ENCODE results near the gene SHISA7. TPM values are rescaled to one million over a fixed set of nuclear protein-coding genes. Genes with fewer than 3 reads are reported as not detected.

The SHISA7 gene
- total RNA-seq, 2 experiments from 2014 or later: not detected

DNA sequence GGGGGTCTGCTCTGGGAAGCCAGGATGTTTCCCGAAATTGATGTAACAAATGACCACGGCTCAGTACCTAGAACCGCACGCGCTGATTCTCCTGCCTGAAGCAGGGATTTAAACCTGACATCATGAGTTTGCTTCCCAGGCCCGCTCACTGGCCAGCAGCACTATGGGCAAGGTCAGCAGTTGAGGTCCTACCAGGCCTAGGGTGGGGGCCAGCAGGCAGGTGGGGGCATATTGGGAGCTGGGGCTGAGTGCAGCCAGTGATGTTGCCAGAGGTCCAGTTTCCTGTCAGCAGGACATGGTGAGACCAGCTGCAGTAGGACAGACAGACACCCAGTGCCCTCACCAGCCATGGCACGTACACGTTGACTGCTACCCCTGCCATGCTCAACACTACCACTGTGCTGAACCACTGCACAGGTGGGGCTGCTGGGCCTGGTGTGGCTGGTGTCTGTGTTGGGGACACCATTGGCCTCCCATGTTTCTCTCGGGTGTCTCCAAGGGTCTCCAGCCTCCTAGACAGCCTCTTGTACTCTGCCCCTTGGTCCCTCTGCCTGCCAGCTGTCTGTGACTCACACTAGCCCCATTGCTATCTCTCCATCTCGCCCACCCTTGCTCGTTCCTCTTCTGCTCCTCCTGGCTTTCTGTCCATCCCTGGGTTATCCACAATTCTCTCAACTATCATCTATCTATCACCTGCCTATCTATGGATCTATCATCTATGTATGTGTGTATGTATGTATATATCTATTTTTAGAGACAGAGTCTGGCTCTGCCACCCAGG is 22.6 kb upstream of the SHISA7 start:
- no peak overlapping the region for H3K4me3 Mint-ChIP-seq
- DNase-seq: no peak
- H3K36me3 Mint-ChIP-seq (ENCODE audit: low read depth): no peaks in the 10 kb centered on the region
- intact Hi-C loops (cut with micrococcal nuclease): no loop called here
- H3K9me3 Mint-ChIP-seq: no peaks in the 10 kb centered on the region
- H3K27me3 Mint-ChIP-seq (ENCODE audit: low read depth): no peaks in the 10 kb centered on the region
- CTCF ChIA-PET: interaction anchor here (4.3 kb wide), 1 partner anchor 38 kb away, joined by 64 read pairs; no protein-coding TSS in a partner anchor
- peaks cover 13% of the 10 kb centered on the region for H3K4me1 Mint-ChIP-seq (ENCODE audit: low read depth)
- H3K27ac Mint-ChIP-seq: no peak overlapping the region

DNA sequence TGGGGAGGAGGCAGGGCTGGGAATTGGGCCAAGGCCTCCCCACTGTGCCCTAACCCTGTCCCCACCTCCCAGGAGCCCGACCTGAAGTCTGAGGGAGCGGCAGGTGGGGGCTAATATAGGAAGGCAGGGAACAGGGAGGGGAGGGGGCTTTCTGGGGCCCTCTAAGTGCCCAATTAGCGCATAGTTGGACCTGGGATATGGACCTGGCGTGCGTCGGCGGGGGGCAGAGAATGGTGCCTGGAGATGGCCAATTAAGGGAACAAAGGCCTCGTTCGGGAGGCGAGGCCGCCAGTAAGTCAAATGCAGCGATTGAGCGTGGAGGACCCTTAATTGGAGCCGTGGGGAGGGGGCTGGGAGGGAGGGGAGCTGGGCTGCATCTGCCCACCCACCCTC is 21.6 kb upstream of the SHISA7 start, which contains the start of gene C19orf85:
Gene C19orf85, minus strand, starts transcription at position 90 of the 393 bp plus-strand sequence. CDS start 197 bp downstream, outside the sequence.
- Mint-ChIP-seq H3K4me1 (ENCODE audit: low read depth) (peaks cover 22% of the 10 kb centered on the region), H3K9me3 (no peaks in the 10 kb centered on the region), H3K27me3 (ENCODE audit: low read depth) (no peaks in the 10 kb centered on the region), H3K36me3 (ENCODE audit: low read depth) (no peaks in the 10 kb centered on the region), H3K4me3 (no peak within 1 kb of the TSS), H3K27ac (no peak within 1 kb of the TSS)
- no peak for DNase-seq
- CTCF ChIA-PET: no interaction called here
- intact Hi-C loops (cut with micrococcal nuclease): no loop called here

DNA sequence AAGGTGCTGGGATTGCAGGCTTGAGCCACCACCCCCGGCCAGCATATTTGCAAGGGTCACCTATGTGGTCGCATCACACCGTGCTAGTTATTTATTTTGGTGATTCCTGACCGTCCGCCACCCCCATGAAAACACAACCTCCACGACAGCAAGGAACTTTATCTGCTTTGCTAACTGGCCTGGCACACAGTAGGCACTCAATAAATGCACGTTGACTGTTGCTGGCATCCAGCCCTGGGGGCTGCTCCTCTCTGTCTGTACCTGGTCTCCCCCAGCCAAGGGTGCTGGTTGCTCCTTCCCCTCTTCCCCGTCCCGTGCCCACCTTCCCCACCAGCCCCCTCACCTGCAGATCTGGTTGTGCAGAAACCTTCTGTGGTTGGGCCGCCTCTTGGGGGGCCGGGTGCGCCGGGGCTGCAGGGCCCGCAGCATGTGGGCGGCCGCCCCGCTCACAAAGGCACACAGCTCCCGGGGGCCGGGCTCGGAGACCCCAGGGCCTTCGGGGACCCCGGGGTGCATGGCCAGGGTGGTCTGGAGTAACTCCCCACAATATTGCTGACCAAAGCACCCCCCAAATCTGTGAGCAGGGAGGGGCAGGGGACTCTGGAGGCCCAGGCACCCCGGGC is 21.1 kb upstream of the SHISA7 start:
- H3K27me3 Mint-ChIP-seq (ENCODE audit: low read depth): no peaks in the 10 kb centered on the region

DNA sequence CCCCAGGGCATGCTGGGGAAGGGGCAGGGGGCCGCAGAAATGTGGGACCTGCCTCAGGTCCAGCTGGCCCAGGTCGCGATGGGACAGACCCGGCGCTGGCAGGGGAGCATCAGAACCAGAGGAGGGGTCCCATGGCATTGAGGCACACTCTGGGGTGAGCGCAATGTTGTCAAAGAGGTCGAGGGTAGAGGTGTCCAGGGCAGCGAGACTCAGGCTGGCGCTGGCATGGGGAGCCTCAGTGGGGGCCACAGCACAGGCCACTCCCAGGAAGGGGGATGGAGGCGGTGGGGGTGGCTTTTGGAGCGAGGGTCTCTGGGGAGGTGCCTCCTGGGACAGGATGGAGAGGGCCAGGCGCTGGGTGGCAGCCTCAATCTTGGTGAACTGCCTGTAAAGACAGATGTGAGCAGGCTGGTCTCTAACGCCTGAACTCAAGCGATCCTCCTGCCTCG is 20.5 kb upstream of the SHISA7 start:
- Mint-ChIP-seq H3K27me3 (ENCODE audit: low read depth) (no peaks in the 10 kb centered on the region), H3K4me1 (ENCODE audit: low read depth) (peaks cover 22% of the 10 kb centered on the region), H3K27ac (no peak overlapping the region), H3K9me3 (no peaks in the 10 kb centered on the region), H3K36me3 (ENCODE audit: low read depth) (no peaks in the 10 kb centered on the region), H3K4me3 (no peak overlapping the region)
- intact Hi-C loops (cut with micrococcal nuclease): no loop called here
- DNase-seq: no peak
- CTCF ChIA-PET: no interaction called here

More for the DNA sequence above, 21.1 kb upstream of the SHISA7 start:
- CTCF ChIA-PET: no interaction called here
- Mint-ChIP-seq H3K27ac (no peak overlapping the region), H3K4me1 (ENCODE audit: low read depth) (peaks cover 22% of the 10 kb centered on the region), H3K36me3 (ENCODE audit: low read depth) (no peaks in the 10 kb centered on the region), H3K4me3 (no peak overlapping the region), H3K9me3 (no peaks in the 10 kb centered on the region)
- DNase-seq: no peak
- intact Hi-C loops (cut with micrococcal nuclease): no loop called here

DNA sequence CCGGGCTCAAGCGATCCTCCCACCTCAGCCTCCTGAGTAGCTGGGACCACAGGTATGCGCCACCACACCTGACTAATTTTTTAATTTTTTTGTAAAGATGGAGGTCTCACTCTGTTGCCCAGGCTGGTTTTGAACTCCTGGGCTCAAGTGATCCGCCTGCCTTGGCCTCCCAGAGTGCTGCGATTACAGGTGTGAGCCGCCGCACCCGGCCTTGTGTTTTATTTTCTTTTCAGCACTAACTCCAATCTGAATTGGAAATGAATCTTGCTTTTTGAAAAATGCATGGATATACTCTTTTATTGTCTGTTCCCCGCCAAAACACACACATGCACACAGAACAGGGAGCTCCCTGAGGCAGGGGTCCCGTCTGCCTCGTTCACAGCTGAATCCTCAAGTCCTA is 19.6 kb upstream of the SHISA7 start:
- H3K27ac Mint-ChIP-seq: no peak overlapping the region
- no peak for DNase-seq
- no peaks in the 10 kb centered on the region for H3K36me3 Mint-ChIP-seq (ENCODE audit: low read depth)
- H3K4me1 Mint-ChIP-seq (ENCODE audit: low read depth): peaks cover 20% of the 10 kb centered on the region
- H3K4me3 Mint-ChIP-seq: peak overlapping the region; percentile 93
- H3K9me3 Mint-ChIP-seq: no peaks in the 10 kb centered on the region
- CTCF ChIA-PET: interaction anchor here (0.7 to 1.2 kb wide), 2 partner anchors 41 to 170 kb away, joined by 5 to 7 read pairs; no protein-coding TSS in a partner anchor
- intact Hi-C loops (cut with micrococcal nuclease): no loop called here
- H3K27me3 Mint-ChIP-seq (ENCODE audit: low read depth): no peaks in the 10 kb centered on the region

DNA sequence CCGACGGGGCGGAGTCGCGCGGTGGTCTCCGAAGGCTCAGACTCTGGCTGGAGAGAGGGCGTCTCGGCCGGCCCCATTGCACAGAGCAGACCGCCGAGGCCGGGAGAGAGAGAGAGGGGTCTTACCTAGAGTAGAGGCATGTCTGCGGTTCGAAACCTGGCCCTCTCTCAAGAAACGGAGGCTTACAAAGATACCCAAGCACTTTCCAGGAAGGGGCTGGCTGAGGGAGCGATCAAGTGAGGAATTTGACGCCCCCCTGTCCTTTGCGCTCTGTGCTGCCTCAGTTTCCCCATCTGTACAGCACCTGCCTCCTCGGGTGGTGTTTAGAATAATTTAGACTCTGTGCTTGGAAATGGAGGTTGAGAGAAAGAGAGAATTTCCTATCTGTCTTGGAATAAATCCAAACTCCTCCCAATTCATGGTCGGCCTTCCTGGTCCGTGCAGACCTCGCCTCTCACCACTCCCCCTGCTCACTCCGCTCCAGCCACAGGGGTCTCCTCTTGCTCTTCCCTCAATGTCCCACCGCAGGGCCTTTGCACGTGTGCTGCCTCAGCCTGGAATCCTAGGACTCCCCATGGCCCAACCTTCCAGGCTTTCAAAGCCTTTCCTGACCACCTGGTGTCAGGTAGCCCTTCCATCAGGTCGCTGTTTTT is 19.0 kb upstream of the SHISA7 start:
- peak overlapping the region; percentile 77 for H3K27ac Mint-ChIP-seq
- H3K4me1 Mint-ChIP-seq (ENCODE audit: low read depth): peaks cover 20% of the 10 kb centered on the region
- H3K36me3 Mint-ChIP-seq (ENCODE audit: low read depth): no peaks in the 10 kb centered on the region
- no peak for DNase-seq
- intact Hi-C loops (cut with micrococcal nuclease): loop anchor here (1.0 kb wide), 7 partner anchors 14 to 998 kb away; partner anchors contain the start of genes KMT5C, PPP6R1, ZNF628 and ZNF784
- H3K27me3 Mint-ChIP-seq (ENCODE audit: low read depth): no peaks in the 10 kb centered on the region
- H3K9me3 Mint-ChIP-seq: no peaks in the 10 kb centered on the region
- H3K4me3 Mint-ChIP-seq: peak overlapping the region; percentile 93
- CTCF ChIA-PET: interaction anchor here (0.7 to 1.2 kb wide), 4 partner anchors 42 to 208 kb away, joined by 3 to 7 read pairs (median 4); no protein-coding TSS in a partner anchor

DNA sequence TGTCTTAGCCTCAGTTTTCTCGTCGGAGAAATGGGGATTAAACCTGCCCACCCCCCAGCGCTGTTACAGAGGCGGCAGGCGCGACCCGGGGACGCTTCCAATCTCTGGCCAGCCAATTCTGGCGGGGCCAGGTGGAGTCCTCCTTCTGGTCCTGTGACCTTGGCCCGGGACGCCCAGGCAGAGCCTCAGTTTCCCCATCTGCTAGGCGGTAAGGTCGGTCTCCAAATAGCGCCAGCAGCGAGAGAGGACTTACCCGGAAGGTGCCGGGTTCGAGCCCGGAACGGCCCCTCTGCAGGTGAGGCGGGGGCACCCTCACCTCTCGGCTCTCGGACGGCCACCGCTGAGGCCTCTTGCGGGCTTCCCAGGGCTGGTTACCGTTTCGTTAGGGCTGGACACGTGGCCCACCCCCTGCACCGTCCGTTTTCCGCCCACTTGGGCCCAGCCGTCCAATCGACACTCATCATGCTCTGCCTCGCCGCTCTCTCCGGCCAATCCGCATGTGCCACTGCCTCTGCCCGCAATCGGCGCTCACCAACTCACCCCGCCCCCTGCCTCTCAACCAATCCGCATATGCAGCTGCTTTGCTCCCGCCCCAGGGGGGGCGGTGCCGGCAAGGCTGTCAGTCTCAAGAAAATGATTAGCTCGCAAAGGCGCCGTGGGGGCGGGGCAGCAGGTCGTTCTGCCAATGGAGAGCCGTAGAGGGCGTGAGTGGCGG is 18.3 kb upstream of the SHISA7 start, which contains the start of gene ISOC2:
Gene ISOC2, minus strand, starts transcription at position 384 of the 715 bp plus-strand sequence. CDS start 5,156 bp downstream, outside the sequence.
- DNase-seq: peak; percentile 100
- CTCF ChIA-PET: interaction anchor here (0.7 to 1.2 kb wide), 3 partner anchors 42 to 207 kb away, joined by 3 to 7 read pairs (median 3); no protein-coding TSS in a partner anchor
- Mint-ChIP-seq H3K4me3 (peak within 1 kb of the TSS; percentile 93), H3K4me1 (ENCODE audit: low read depth) (peaks cover 20% of the 10 kb centered on the region), H3K27ac (peak within 1 kb of the TSS; percentile 77), H3K36me3 (ENCODE audit: low read depth) (peaks cover 2% of the 10 kb centered on the region), H3K9me3 (no peaks in the 10 kb centered on the region), H3K27me3 (ENCODE audit: low read depth) (no peaks in the 10 kb centered on the region)
- intact Hi-C loops (cut with micrococcal nuclease): loop anchor here (1.0 kb wide), 7 partner anchors 15 to 997 kb away; partner anchors contain the start of genes KMT5C, PPP6R1, ZNF628 and ZNF784

DNA sequence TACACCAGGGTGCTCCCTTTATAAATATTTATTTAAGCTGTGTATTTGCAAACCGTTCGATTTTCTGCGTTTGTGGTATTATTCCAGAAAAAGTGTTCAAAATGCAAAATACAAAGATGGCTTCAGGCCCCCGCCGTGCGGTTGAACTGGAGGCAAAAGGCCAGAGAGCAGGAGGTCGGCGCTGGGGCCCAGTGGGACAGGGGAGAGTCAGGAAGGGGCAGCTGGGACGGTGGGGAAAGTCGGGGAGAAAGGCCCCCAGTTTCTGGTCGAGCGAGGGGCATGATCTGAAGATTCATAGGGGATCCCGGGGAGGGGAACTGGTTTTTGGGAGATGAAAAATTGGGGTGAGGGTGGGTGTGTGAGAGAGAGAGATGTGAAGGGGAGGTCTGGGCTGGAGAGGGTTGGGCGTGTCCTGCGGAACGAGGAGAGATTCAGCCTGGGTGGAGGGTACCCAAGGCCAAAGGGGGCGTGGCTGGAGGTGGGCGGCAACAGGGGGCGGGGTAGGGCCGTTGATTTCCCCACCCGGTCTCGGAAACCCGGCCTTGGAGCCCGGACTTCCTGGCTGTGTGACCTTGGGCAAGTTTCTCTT is 17.7 kb upstream of the SHISA7 start:
- Mint-ChIP-seq H3K36me3 (ENCODE audit: low read depth) (peaks cover 2% of the 10 kb centered on the region), H3K4me3 (peak overlapping the region; percentile 93), H3K4me1 (ENCODE audit: low read depth) (peaks cover 20% of the 10 kb centered on the region), H3K27ac (no peak overlapping the region), H3K9me3 (no peaks in the 10 kb centered on the region), H3K27me3 (ENCODE audit: low read depth) (no peaks in the 10 kb centered on the region)
- DNase-seq: peak; percentile 38
- CTCF ChIA-PET: interaction anchor here (1.2 kb wide), 1 partner anchor 43 kb away, joined by 6 read pairs; no protein-coding TSS in a partner anchor
- intact Hi-C loops (cut with micrococcal nuclease): loop anchor here (1.0 kb wide), 7 partner anchors 16 to 996 kb away; partner anchors contain the start of genes KMT5C, PPP6R1, ZNF628 and ZNF784

DNA sequence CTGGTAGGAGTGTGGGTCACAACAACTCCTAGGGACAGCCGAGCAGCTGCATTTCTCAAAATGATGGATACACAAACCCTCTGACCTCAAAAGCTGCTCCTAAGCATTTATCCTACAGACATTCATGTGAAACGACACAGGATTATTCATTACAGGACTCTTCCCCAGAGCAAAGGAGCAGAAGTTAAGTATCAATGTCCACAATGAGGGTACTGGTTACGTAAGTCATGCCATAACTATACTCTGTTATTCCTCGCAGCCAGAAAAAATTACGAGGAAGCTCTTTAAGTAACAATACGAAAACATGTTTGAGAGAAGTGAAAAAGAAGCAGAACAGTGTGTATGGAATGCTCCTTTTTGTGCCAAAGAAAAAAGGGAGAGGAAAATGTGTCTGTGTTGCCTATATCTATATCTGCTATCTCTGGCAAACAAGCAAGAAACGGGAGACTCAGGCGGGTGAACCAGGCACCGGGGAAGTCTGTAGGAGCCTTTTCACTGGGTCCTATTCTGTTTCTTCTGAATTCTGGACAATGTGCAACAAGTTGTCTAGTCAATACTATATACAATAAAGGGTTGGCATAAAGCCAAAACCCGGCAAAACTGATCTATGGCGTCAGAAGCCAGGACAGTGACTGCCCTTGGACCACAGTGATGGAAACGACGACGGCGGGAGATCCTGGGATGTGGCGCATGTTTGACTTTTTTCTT is 17.0 kb upstream of the SHISA7 start:
- H3K4me3 Mint-ChIP-seq: peak overlapping the region; percentile 93
- H3K4me1 Mint-ChIP-seq (ENCODE audit: low read depth): peaks cover 20% of the 10 kb centered on the region
- no peak for DNase-seq
- intact Hi-C loops (cut with micrococcal nuclease): no loop called here
- H3K27ac Mint-ChIP-seq: no peak overlapping the region
- H3K27me3 Mint-ChIP-seq (ENCODE audit: low read depth): no peaks in the 10 kb centered on the region
- H3K36me3 Mint-ChIP-seq (ENCODE audit: low read depth): peaks cover 5% of the 10 kb centered on the region
- CTCF ChIA-PET: interaction anchor here (1.0 to 1.2 kb wide), 2 partner anchors 44 to 205 kb away, joined by 3 to 6 read pairs; no protein-coding TSS in a partner anchor
- H3K9me3 Mint-ChIP-seq: no peaks in the 10 kb centered on the region

DNA sequence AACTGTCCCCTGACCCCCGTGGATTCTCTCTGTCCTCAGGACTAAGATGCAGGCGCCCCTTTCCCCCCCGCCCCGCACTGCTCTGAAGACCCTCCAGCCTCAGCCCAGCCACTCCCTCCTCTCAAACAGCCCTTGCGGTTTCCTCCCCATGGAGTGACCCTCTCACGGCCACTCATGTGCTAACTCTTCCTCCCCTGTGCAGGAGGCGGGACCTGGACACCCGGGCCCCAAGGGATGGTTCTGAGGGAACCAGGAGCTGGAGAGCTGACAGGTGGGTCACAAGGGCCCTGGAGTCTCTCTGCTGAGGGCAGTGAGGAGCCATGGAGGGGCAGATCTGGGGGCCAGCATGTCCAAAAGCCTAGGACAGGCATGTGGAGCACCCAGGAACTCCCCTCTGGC is 16.4 kb upstream of the SHISA7 start:
- Mint-ChIP-seq H3K4me3 (no peak overlapping the region), H3K27ac (no peak overlapping the region), H3K9me3 (no peaks in the 10 kb centered on the region), H3K4me1 (ENCODE audit: low read depth) (peaks cover 20% of the 10 kb centered on the region), H3K27me3 (ENCODE audit: low read depth) (no peaks in the 10 kb centered on the region), H3K36me3 (ENCODE audit: low read depth) (peaks cover 8% of the 10 kb centered on the region)
- CTCF ChIA-PET: interaction anchor here (0.9 to 1.2 kb wide), 3 partner anchors 8 to 204 kb away, joined by 3 to 6 read pairs (median 4); no protein-coding TSS in a partner anchor
- intact Hi-C loops (cut with micrococcal nuclease): no loop called here
- no peak for DNase-seq
